Fibroblast of skin of left quadriceps (primary cell): ENCODE measurements around the gene MRPS34.

Source experiments
- DNase-seq, 2 experiments: peaks; one replicate each; pipeline ENCODE4 v3.0.0-alpha.2; 2013; ENCODE audit warnings: low read depth in 2 of 2

Gene MRPS34

GRCh38 chr16:1794908-1795666, 22.2 kb upstream of the MRPS34 start:
- no peak for DNase-seq

- no peak for DNase-seq
Observed at GRCh38 chr16:1794221-1794871, 21.4 kb upstream of the MRPS34 start.

GRCh38 chr16:1793578-1794220, 20.8 kb upstream of the MRPS34 start, which contains the start of gene IGFALS:
TSS of gene IGFALS (minus strand) at chr16:1793705. CDS start at chr16:1793652, 53 bp downstream.
- no peak for DNase-seq

- no peak for DNase-seq
Observed at GRCh38 chr16:1792836-1793577, 20.1 kb upstream of the MRPS34 start.

GRCh38 chr16:1791943-1792812, 19.2 kb upstream of the MRPS34 start:
- DNase-seq, result no peak

GRCh38 chr16:1791256-1791942, 18.5 kb upstream of the MRPS34 start:
- DNase-seq, result no peak

- DNase-seq, result no peak
Observed at GRCh38 chr16:1790611-1791255, 17.8 kb upstream of the MRPS34 start.

- DNase-seq, result no peak
Observed at GRCh38 chr16:1790261-1790610, 17.3 kb upstream of the MRPS34 start.

- no peak for DNase-seq
Observed at GRCh38 chr16:1789643-1790045, 16.7 kb upstream of the MRPS34 start.

GRCh38 chr16:1788708-1789100, 15.8 kb upstream of the MRPS34 start:
- no peak for DNase-seq

- no peak for DNase-seq
Observed at GRCh38 chr16:1788095-1788707, 15.3 kb upstream of the MRPS34 start.

GRCh38 chr16:1787322-1788094, 14.6 kb upstream of the MRPS34 start:
- DNase-seq, result no peak

- DNase-seq, result no peak
Observed at GRCh38 chr16:1787056-1787321, 14.1 kb upstream of the MRPS34 start.

- DNase-seq, result no peak
Observed at GRCh38 chr16:1786242-1787055, 13.5 kb upstream of the MRPS34 start.

- no peak for DNase-seq
Observed at GRCh38 chr16:1785846-1786170, 12.9 kb upstream of the MRPS34 start.

- no peak for DNase-seq
Observed at GRCh38 chr16:1784977-1785845, 12.3 kb upstream of the MRPS34 start.
